Keratinocyte (primary cell): Measurements from ENCODE around the gene ZNF474. TPM values are rescaled to one million over a fixed set of nuclear protein-coding genes. Genes with fewer than 3 reads are reported as not detected.

Experiments
- DNase-seq: peaks from one replicate; pipeline ENCODE4 v3.0.0-alpha.2; 2011; ENCODE audit warnings: low read depth, missing footprints, low spot score
- FAIRE-seq: peaks from 2 replicates; lab custom pipeline; 2011; peaks lifted over from hg19 to GRCh38; lab: Jason Lieb, UNC
- H2AFZ ChIP-seq: 2 replicates; pipeline ENCODE4 v1.6.0; 2012; ENCODE audit warnings: low read length, control low read depth, inconsistent platforms; ENCODE audit not compliant: control insufficient read depth
- H3K27ac ChIP-seq: 2 replicates; pipeline ENCODE4 v1.5.1; 2011; ENCODE audit warnings: low read length; ENCODE audit not compliant: control insufficient read depth, insufficient read depth
- H3K27me3 ChIP-seq: 3 replicates; pipeline ENCODE4 v1.6.0; 2011; ENCODE audit warnings: low read length; ENCODE audit not compliant: control insufficient read depth, insufficient read depth; ENCODE audit errors: extremely low read depth
- H3K36me3 ChIP-seq, 2 experiments: 2 replicates in 1 of 2; 3 replicates in 1 of 2; pipeline ENCODE4 v1.5.1; 2011; ENCODE audit warnings: low read length in 2 of 2, mild to moderate bottlenecking in 1 of 2; ENCODE audit not compliant: control insufficient read depth in 2 of 2, insufficient read depth in 2 of 2; ENCODE audit errors: extremely low read depth in 1 of 2
- H3K4me1 ChIP-seq: 3 replicates; pipeline ENCODE4 v1.5.1; 2011; ENCODE audit warnings: low read length; ENCODE audit not compliant: control insufficient read depth, insufficient read depth; ENCODE audit errors: extremely low read depth
- H3K4me2 ChIP-seq: 3 replicates; pipeline ENCODE4 v1.6.0; 2011; ENCODE audit warnings: low read depth, low read length; ENCODE audit not compliant: control insufficient read depth, insufficient read depth; ENCODE audit errors: extremely low read depth
- H3K4me3 ChIP-seq, 3 experiments: fragments of 200-600 bp in 1 of 3; sonication (generic) in 1 of 3; 2 replicates in 2 of 3; 3 replicates in 1 of 3; pipeline ENCODE4 v1.5.1; 2011 to 2016; ENCODE audit warnings: low read length in 3 of 3, mild to moderate bottlenecking in 3 of 3, control low read depth in 2 of 3, inconsistent platforms in 1 of 3, low read depth in 1 of 3, mixed read lengths in 1 of 3, mixed run types in 1 of 3, moderate library complexity in 1 of 3; ENCODE audit not compliant: control insufficient read depth in 2 of 3, insufficient read depth in 2 of 3; ENCODE audit errors: extremely low read depth in 1 of 3
- H3K79me2 ChIP-seq: 2 replicates; pipeline ENCODE4 v1.6.0; 2012; ENCODE audit warnings: low read length; ENCODE audit not compliant: control insufficient read depth, insufficient read depth
- H3K9ac ChIP-seq: 3 replicates; pipeline ENCODE4 v1.6.0; 2011; ENCODE audit warnings: low read length; ENCODE audit not compliant: control insufficient read depth, insufficient read depth; ENCODE audit errors: extremely low read depth
- H3K9me1 ChIP-seq: 3 replicates; pipeline ENCODE4 v1.6.0; 2011; ENCODE audit warnings: low read length; ENCODE audit not compliant: control insufficient read depth, insufficient read depth; ENCODE audit errors: extremely low read depth
- H3K9me3 ChIP-seq: 2 replicates; pipeline ENCODE4 v1.5.1; 2012; ENCODE audit warnings: low read depth, low read length; ENCODE audit not compliant: control insufficient read depth
- H4K20me1 ChIP-seq: 3 replicates; pipeline ENCODE4 v1.6.0; 2011; ENCODE audit warnings: low read length; ENCODE audit not compliant: control insufficient read depth, insufficient read depth; ENCODE audit errors: extremely low read depth
- CTCF ChIP-seq, 3 experiments: IDR thresholded peaks in 1 of 3; conservative IDR thresholded peaks in 1 of 3; optimal IDR thresholded peaks in 1 of 3; 2 replicates in 2 of 3; 3 replicates in 1 of 3; pipeline versions ENCODE3 to v1.5.1; 2011; ENCODE audit warnings: low read length in 3 of 3, mild to moderate bottlenecking in 3 of 3, moderate library complexity in 2 of 3, control low read depth in 1 of 3, inconsistent platforms in 1 of 3; ENCODE audit not compliant: insufficient read depth in 2 of 3; ENCODE audit errors: extremely low read depth in 1 of 3
- EZH2 ChIP-seq: IDR thresholded peaks from one replicate; pipeline ENCODE4 v1.6.1; 2012; ENCODE audit warnings: inconsistent platforms, mild to moderate bottlenecking, low read length, moderate library complexity
- dilution Hi-C: fragments of 300-500 bp; cut with MboI; formaldehyde crosslinking; loops from one replicate; pipeline ENCODE4 v1.7.0; 2020; ENCODE audit warnings: low sequenced_read_pairs; ENCODE audit not compliant: extremely low pct_ligation_motif_present
- polyA plus RNA-seq, 5 experiments: library from polyadenylated mRNA; depleted of rRNA in 3 of 5; stranded (reverse) in 3 of 5; stranded (forward) in 1 of 5; unstranded in 1 of 5; fragments of >200 nt; gene quantifications; 1 replicate in 1 of 5; 2 replicates in 3 of 5; 3 replicates in 1 of 5; pipeline versions ENCODE4 v1.2.1 to v1.2.3, GENCODE V29; 2011 to 2012; ENCODE audit warnings: missing spikeins in 2 of 5, low read depth in 1 of 5, low replicate concordance in 1 of 5

The ZNF474 gene
- polyA plus RNA-seq, 1 donor (not counting 4 experiments of a cell fraction or from before 2014, with no cell fraction given): 0.05 TPM

- no peak for FAIRE-seq
- H3K9ac ChIP-seq: no peak overlapping the region
- TF ChIP-seq EZH2: no peak
- TF ChIP-seq CTCF (optimal IDR thresholded peaks at IDR 0.05 in 1 of 3, IDR thresholded peaks at IDR 0.05 in 1 of 3, conservative IDR thresholded peaks at IDR 0.05 in 1 of 3; ENCODE audit: extremely low read depth in 1 of 3, insufficient read depth in 2 of 3, low read length in 3 of 3): no peak
These were observed 40.0 kb upstream of the ZNF474 start for GRCh38 chr5:122089096-122090013.

DNA sequence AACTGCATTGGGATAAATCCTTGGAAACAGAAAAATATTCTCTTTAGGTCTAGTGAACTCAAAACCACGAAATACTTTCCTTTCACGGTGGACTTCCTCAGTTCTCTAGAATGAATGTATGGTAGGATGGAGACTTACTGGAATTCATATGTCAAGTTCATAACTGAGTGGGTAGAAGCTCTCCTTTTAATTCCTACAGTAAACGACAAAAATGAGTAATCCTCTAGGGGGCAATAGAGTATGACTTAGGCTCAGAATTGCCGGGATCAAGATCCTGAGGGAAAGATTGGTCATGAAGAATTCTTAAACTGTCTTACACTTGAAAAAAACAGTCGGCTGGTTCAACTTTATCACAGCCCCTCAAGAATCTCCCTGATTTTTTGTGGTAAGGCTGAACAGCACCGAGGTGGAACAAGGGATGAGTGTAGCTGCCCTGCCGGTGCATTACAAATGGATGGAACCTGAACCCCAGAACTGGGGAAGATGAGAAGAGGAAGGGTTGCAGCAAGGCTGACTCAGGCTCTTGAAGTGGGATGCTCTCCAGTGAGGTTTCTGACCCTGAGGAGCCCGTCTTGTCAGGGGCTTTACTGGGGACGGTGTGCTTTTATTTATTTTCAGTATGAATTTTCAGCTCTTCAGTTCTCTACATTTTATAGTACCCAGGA, 37.3 kb upstream of the ZNF474 start:
- dilution Hi-C loops: no loop called here
- peak overlapping the region; percentile 32 for H3K4me2 ChIP-seq
- H2AFZ ChIP-seq: no peak overlapping the region
- no peaks in the 10 kb centered on the region for H3K36me3 ChIP-seq
- no peak overlapping the region for H3K9ac ChIP-seq
- H3K9me1 ChIP-seq: no peaks in the 10 kb centered on the region
- H3K9me3 ChIP-seq: no peaks in the 10 kb centered on the region
- H4K20me1 ChIP-seq: no peaks in the 10 kb centered on the region
- DNase-seq (no peak), FAIRE-seq (no peak)
- H3K27me3 ChIP-seq: no peaks in the 10 kb centered on the region
- H3K27ac ChIP-seq: no peak overlapping the region
- TF ChIP-seq CTCF (optimal IDR thresholded peaks at IDR 0.05 in 1 of 3, IDR thresholded peaks at IDR 0.05 in 1 of 3, conservative IDR thresholded peaks at IDR 0.05 in 1 of 3; ENCODE audit: extremely low read depth in 1 of 3, insufficient read depth in 2 of 3, low read length in 3 of 3) (peak in 2 of 3 experiments; percentile 49 to 58), EZH2 (no peak)
- H3K79me2 ChIP-seq: no peaks in the 10 kb centered on the region
- H3K4me3 ChIP-seq: no peak overlapping the region
- peaks cover 5% of the 10 kb centered on the region for H3K4me1 ChIP-seq

More at GRCh38 chr5:122089096-122090013, 40.0 kb upstream of the ZNF474 start:
- Histone ChIP-seq H3K79me2 (no peaks in the 10 kb centered on the region), H3K27me3 (no peaks in the 10 kb centered on the region), H3K36me3 (no peaks in the 10 kb centered on the region), H4K20me1 (no peaks in the 10 kb centered on the region), H3K9me1 (no peaks in the 10 kb centered on the region), H3K4me2 (no peak overlapping the region), H3K9me3 (no peaks in the 10 kb centered on the region), H3K27ac (no peak overlapping the region), H2AFZ (no peak overlapping the region), H3K4me1 (peaks cover 5% of the 10 kb centered on the region), H3K4me3 (no peak overlapping the region)
- dilution Hi-C loops: no loop called here
- DNase-seq: no peak
